ENCODE results near the gene ALG10. TPM values are rescaled to one million over a fixed set of nuclear protein-coding genes. Genes with fewer than 3 reads are reported as not detected.
A peak's percentile ranks its signal among the peaks of the same experiment; 100 is the strongest.
"Not testable (repeated sequence)": the region's sequence is repeated elsewhere in the genome, so short reads cannot be mapped to it uniquely, and the experiment has no call there.

ALG10 gene
- total RNA-seq, 1 donor, result 6.9 TPM

DNA sequence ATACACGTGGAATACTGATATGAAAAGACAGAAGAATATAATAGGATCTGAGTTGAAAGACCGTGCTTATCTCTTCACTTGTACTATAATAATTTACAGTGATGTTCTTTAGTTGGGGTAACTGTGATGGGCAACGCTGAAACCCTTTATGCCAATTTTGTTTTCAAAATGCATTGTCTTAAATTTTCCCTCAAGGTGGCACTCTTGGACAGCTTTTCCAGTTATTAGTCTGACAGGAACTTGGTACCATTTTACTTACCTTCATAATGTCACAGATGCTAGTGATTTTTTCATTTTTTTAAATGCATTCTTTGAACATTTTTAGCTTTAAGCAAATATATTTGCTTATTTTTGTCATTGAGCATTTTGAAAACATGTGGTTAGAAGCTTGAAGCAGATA lies 16.1 kb downstream of the ALG10 start:
- TF ChIP-seq, protein P1, sequence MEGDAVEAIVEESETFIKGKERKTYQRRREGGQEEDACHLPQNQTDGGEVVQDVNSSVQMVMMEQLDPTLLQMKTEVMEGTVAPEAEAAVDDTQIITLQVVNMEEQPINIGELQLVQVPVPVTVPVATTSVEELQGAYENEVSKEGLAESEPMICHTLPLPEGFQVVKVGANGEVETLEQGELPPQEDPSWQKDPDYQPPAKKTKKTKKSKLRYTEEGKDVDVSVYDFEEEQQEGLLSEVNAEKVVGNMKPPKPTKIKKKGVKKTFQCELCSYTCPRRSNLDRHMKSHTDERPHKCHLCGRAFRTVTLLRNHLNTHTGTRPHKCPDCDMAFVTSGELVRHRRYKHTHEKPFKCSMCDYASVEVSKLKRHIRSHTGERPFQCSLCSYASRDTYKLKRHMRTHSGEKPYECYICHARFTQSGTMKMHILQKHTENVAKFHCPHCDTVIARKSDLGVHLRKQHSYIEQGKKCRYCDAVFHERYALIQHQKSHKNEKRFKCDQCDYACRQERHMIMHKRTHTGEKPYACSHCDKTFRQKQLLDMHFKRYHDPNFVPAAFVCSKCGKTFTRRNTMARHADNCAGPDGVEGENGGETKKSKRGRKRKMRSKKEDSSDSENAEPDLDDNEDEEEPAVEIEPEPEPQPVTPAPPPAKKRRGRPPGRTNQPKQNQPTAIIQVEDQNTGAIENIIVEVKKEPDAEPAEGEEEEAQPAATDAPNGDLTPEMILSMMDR (IDR thresholded peaks at IDR 0.05; ENCODE audit: extremely low read depth, low read depth, low read length), result peak; percentile 14
- not testable (repeated sequence) for H2AFZ ChIP-seq (ENCODE audit: low read length); DNase-seq (ENCODE audit: insufficient read length, low spot score, missing footprints); H3K9me3 ChIP-seq (ENCODE audit: low read depth, low read length); H3K4me2 ChIP-seq (ENCODE audit: insufficient read depth, low read length); H3K27ac ChIP-seq (ENCODE audit: low read depth, low read length); H3K4me3 ChIP-seq (ENCODE audit: insufficient read depth, low read length); H3K27me3 ChIP-seq (ENCODE audit: insufficient read depth, low read length); H3K79me2 ChIP-seq (ENCODE audit: insufficient read depth, low read length); H4K20me1 ChIP-seq (ENCODE audit: insufficient read depth, low read length); H3K4me1 ChIP-seq (ENCODE audit: insufficient read depth, low read length); H3K36me3 ChIP-seq (ENCODE audit: insufficient read depth, low read length)

DNA sequence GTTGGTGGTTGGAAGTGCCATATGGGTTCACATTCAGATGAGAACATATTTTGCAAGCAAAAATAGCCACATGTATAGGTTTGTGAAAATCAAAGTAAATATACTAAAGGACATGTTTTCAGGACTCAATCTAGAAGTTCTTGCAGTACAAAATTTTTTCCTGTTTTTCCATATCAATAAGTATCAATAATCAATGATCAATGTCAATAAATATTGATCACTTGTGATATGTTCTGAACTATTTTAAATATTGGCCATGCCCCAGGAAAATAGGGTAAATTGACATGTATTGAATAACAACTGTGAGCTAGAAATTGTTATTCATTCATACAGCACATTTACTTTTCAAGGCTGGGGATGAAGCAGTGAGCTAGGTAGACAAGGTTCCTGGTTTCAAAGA lies 24.3 kb downstream of the ALG10 start:
- no peak overlapping the region for H3K4me3 ChIP-seq (ENCODE audit: insufficient read depth, low read length)
- H3K79me2 ChIP-seq (ENCODE audit: insufficient read depth, low read length), result no peaks in the 10 kb centered on the region
- no peak for DNase-seq (ENCODE audit: insufficient read length, low spot score, missing footprints)
- H4K20me1 ChIP-seq (ENCODE audit: insufficient read depth, low read length), result no peaks in the 10 kb centered on the region
- H3K27me3 ChIP-seq (ENCODE audit: insufficient read depth, low read length), result no peaks in the 10 kb centered on the region
- TF ChIP-seq, protein P1 (IDR thresholded peaks at IDR 0.05; ENCODE audit: extremely low read depth, low read depth, low read length), result no peak
- H3K27ac ChIP-seq (ENCODE audit: low read depth, low read length), result no peak overlapping the region
- H2AFZ ChIP-seq (ENCODE audit: low read length), result no peak overlapping the region
- no peaks in the 10 kb centered on the region for H3K9me3 ChIP-seq (ENCODE audit: low read depth, low read length)
- no peak overlapping the region for H3K4me2 ChIP-seq (ENCODE audit: insufficient read depth, low read length)
- no peaks in the 10 kb centered on the region for H3K36me3 ChIP-seq (ENCODE audit: insufficient read depth, low read length)
- H3K4me1 ChIP-seq (ENCODE audit: insufficient read depth, low read length), result no peaks in the 10 kb centered on the region

DNA sequence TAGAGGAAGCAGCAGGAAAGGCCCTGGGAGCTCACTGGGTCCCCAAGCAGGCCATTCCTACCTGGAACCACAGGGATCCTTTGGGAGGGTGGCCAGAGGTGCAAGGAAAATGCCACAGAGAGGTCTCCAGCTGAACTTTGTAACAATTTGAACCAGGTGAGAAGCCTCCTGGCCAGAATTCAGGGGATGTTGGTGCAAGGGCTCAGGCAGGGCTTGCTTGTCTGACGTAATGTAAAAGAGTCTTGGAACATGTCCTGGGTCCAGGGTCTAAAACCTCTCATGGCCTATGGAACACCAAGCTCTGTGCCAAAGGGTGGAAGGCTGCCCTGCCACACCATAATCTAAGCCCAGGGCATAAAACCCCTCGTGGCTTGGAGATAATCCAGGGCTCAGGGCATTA lies 25.6 kb downstream of the ALG10 start:
- H3K79me2 ChIP-seq (ENCODE audit: insufficient read depth, low read length); H3K27me3 ChIP-seq (ENCODE audit: insufficient read depth, low read length); DNase-seq (ENCODE audit: insufficient read length, low spot score, missing footprints); H4K20me1 ChIP-seq (ENCODE audit: insufficient read depth, low read length); H3K4me1 ChIP-seq (ENCODE audit: insufficient read depth, low read length); H3K27ac ChIP-seq (ENCODE audit: low read depth, low read length); H3K4me3 ChIP-seq (ENCODE audit: insufficient read depth, low read length); H3K36me3 ChIP-seq (ENCODE audit: insufficient read depth, low read length); H3K9me3 ChIP-seq (ENCODE audit: low read depth, low read length); H2AFZ ChIP-seq (ENCODE audit: low read length); H3K4me2 ChIP-seq (ENCODE audit: insufficient read depth, low read length): not testable (repeated sequence)

DNA sequence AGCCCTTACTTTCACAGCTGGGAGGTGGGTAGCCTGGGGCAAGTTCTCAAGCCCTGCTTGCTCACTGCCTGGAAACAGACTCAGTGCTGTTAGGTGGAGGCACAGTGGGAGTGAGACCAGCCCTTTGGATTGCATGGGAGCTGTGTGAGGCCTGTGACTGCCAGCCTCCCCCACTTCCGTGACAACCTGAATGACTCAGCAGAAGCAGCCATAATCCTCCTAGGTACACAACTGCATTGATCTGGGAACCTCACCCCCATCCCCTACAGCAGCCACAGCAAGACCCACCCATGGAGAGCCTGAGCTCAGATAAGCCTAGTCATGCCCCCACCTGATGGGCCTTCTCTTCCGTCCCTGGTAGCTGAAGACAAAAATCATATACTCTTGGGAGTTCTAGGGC lies 26.4 kb downstream of the ALG10 start:
- no peak for DNase-seq (ENCODE audit: insufficient read length, low spot score, missing footprints)
- Histone ChIP-seq H3K36me3 (ENCODE audit: insufficient read depth, low read length) (no peaks in the 10 kb centered on the region), H3K4me3 (ENCODE audit: insufficient read depth, low read length) (no peak overlapping the region), H3K27ac (ENCODE audit: low read depth, low read length) (no peak overlapping the region), H3K4me2 (ENCODE audit: insufficient read depth, low read length) (no peak overlapping the region), H3K27me3 (ENCODE audit: insufficient read depth, low read length) (no peaks in the 10 kb centered on the region), H3K9me3 (ENCODE audit: low read depth, low read length) (no peaks in the 10 kb centered on the region), H4K20me1 (ENCODE audit: insufficient read depth, low read length) (no peaks in the 10 kb centered on the region), H3K4me1 (ENCODE audit: insufficient read depth, low read length) (no peaks in the 10 kb centered on the region), H3K79me2 (ENCODE audit: insufficient read depth, low read length) (no peaks in the 10 kb centered on the region), H2AFZ (ENCODE audit: low read length) (no peak overlapping the region)
- TF ChIP-seq, protein P1 (IDR thresholded peaks at IDR 0.05; ENCODE audit: extremely low read depth, low read depth, low read length), result no peak

DNA sequence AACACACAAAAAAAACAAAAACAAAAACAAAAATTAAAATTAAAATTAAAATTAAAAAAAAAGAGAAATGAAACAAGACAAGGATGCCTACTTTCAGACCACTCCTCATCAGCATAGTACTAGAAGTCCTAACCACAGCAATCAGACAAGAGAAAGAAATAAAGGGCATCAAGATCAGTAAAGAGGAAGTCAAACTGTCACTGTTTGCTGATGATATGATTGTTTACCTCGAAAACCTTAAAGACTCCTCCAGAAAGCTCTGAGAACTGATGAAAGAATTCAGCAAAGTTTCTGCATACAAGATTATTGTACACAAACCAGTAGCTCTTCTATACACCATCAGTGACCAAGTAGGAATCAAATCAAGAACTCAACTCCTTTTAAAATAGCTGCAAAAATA lies 29.2 kb downstream of the ALG10 start:
- Histone ChIP-seq H3K4me3 (ENCODE audit: insufficient read depth, low read length) (no peak overlapping the region), H2AFZ (ENCODE audit: low read length) (no peak overlapping the region), H3K79me2 (ENCODE audit: insufficient read depth, low read length) (no peaks in the 10 kb centered on the region), H4K20me1 (ENCODE audit: insufficient read depth, low read length) (no peaks in the 10 kb centered on the region), H3K36me3 (ENCODE audit: insufficient read depth, low read length) (no peaks in the 10 kb centered on the region), H3K4me1 (ENCODE audit: insufficient read depth, low read length) (no peaks in the 10 kb centered on the region), H3K27me3 (ENCODE audit: insufficient read depth, low read length) (no peaks in the 10 kb centered on the region), H3K9me3 (ENCODE audit: low read depth, low read length) (no peaks in the 10 kb centered on the region), H3K4me2 (ENCODE audit: insufficient read depth, low read length) (no peak overlapping the region), H3K27ac (ENCODE audit: low read depth, low read length) (no peak overlapping the region)
- no peak for DNase-seq (ENCODE audit: insufficient read length, low spot score, missing footprints)
- TF ChIP-seq, protein P1 (IDR thresholded peaks at IDR 0.05; ENCODE audit: extremely low read depth, low read depth, low read length), result no peak

Data from osteoblast (primary cell).